ENCODE data around the gene GABRD.

The GABRD gene

DNA sequence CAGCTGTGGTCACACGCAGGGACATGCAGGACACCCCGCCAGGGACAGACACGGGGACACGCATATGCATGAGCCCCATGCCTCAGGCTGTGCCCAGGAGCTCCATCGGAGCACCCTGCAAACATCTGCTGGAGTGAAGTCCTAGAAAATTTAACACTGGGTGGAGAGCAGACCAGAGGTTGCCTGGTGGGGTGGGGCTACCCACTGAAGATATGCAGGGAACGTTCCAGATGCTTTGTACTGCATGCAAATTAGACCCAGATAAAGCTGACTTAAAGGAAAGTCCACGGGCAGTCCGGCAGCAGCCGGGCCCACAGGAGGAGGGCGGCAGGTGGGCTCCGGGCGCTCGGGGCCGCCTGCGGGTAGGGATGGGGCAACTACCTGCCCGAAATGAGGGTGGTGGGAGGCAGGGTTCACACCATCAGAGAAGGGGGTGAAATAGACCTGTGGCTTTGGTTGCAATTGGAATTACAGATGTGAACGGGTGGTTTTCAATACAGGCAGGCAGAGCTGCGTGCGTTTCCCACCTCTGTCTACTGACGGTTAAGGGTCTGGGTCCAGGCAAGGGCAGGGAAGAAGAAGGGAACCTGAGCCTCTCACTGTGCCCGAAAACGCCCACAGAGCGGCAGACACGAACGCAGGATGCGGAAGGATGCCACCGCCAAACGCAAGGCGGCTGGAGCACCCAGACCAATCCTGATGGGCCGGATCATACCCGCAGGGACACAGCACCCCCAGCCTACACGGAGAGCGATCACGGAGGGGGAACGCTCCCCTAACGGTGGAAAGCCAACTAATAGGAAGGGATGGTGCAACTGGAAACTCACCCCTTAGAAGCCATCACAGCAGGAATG lies 36.5 kb upstream of the GABRD start:
- in situ Hi-C loops (cut with MboI; ENCODE audit: low sequenced_read_pairs) = no loop called here

DNA sequence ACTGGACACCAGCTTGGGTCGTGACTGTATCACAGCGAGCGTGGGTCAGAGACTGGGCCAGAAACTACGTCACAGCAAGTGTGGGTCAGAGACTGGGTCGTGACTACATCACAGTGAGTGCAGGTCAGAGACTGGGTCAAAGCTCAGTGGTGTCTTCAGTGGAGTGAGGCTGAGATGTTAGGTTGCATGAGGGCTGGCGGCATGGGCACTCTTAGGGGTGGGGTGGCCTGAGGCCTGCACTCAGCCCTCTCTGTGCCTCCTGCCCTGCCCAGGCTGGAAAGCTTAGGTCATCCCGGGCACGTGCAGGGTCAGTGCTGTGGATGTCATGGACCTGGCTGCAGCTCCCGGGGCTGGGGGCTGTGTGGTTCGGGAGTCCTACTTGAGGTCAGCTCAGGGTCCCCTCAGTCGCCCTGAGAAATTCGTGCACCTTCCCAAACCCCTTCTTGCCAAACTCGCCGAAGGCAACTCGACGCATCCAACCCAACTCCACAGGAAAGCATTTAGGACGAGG lies 34.5 kb upstream of the GABRD start:
- in situ Hi-C loops (cut with MboI; ENCODE audit: low sequenced_read_pairs) = no loop called here

DNA sequence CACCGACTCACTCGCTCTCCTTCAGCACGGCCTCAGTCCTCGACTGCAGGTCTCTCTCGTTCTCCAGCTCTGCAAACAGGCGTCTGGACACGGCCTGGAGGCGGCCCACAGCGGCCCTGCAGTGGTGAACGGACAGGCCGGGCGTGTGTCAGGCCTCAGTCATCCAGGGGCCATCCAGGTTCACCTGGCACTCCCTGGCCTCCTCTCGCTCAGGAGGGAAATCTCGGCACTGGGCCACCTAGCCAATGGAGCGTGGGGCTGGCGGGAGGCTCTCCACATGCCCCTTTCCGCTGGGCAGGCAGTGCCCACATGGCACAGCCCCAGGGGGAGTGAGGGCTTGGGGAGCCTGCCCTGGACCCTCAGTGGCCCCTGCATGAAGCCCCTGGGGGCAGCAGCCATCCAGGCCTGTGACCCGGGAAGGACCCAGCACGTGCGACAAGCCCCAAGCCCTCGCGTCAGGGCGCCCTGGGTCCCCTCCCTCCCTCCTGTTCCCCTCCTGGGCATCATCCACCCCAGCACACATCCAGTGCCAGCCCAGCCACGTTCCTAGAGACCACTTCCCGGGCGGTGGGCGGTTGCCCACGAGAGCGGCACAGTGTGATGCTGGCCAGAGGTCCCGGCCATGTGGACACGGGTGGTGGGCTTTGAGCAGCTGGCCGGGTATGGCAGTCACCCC lies 33.6 kb upstream of the GABRD start:
- in situ Hi-C loops (cut with MboI; ENCODE audit: low sequenced_read_pairs) = no loop called here

DNA sequence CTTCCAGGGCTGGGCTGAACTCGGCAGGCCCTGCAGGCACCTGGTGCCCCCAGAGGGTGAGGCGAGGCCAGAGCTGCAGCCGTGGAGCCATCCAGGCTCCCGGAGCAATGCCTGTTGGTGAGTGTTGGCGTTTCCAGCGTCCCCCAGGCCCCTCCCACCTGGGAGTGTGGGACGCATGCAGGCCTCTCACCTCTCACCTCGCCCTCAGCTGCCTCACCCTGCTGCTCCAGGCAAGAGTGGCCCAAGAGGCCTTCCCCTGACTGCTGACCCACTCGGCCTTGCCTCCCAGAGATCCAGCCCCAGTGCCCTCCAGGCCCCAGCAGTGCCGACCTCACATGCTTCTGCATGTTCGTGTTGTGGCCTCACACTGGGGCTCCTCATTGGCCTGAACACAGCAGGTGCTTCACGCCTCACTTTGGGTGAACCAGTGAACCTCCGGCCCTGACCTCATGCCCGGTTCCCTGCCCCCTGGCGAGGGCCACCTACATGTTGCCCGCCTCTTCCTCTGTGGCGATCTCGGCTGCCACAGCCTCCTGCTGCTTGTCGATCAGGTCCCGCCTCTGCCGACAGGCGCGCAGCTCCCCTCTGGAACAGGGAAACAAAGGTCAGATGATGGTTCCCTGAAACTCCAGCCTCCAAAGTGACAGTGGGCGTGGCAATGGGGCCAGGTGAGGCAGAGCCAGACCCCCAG lies 32.5 kb upstream of the GABRD start:
- in situ Hi-C loops (cut with MboI; ENCODE audit: low sequenced_read_pairs) = no loop called here

DNA sequence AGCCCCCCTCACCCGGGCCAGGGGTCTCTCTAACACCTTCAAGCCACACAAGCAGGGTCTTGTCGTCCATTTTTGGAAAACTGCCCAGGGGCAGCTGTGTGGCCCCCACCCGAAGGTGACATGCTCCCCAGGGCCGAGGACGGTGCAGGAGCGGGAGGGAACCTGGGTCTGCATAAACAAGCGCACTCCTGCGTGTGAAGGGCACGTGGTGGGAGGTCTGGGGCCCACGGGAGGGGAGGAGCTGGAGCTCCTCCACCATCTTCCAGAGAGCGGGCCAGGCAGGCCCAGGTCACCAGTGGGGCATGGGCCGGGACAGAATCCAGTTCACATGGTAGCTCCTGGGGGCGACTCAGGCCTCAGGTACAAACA lies 32.0 kb upstream of the GABRD start:
- in situ Hi-C loops (cut with MboI; ENCODE audit: low sequenced_read_pairs) = no loop called here

DNA sequence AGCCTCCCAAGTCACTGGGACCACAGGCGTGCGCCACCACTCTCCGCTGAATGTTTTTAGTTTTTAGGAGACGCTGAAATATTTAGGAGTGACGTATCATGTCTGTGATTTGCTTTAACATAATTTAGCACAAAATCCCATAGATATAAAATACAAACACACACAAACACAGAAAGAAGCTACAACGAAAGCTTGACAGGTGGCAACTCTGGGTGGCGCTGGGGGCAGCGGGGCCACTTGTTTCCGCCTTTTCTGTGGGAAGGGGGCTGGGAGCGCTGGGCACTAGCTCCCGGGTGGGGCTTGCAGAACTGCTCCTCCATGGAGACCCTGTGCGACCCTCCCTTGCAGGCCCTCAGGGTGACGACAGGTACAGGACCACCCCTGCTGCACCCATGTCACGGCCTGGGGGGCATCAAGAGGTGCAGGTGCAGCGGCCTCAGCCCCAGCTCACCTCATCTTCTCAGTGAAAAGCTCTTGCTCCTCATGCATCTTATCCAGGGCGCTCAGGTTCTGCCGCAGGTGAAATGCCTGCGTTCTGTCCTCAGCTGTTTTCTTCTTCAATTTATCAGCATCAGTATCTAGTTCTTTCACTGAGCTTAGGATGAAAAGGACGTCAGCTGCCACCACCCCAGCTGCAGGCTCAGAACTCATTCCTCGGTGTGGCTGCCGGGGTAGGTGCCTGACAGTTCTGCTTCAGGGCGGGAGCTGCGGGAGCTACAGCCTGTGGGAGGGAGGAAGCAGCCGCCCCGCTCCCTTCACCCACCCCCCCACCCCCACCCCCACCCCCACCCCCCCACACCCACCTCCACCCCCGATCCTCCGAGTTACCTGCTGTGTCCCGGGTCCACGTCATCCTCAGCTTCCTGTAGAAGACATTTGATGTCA lies 30.8 kb upstream of the GABRD start:
- in situ Hi-C loops (cut with MboI; ENCODE audit: low sequenced_read_pairs) = no loop called here

DNA sequence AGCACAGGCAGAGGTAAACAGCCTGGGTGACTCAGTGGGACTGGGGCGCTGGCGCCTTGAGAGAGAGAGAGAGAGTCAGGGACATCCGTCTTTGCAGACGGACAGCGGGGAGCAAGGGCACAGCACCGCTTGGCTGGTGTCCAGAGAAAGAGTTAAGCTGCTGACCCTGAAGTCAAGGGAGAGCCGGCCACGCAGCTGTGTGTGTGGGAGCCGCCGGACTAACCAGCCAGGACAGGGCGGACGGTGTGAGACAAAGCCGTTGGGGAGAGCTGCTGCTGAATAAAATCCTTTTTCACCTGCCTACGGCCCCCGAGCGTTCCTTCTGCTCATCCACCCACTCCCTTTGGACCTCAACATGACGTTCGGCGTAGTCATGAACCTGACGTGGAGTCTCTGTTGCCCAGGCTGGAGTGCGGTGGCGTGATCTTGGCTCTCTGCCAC lies 30.0 kb upstream of the GABRD start:
- in situ Hi-C loops (cut with MboI; ENCODE audit: low sequenced_read_pairs) = no loop called here

DNA sequence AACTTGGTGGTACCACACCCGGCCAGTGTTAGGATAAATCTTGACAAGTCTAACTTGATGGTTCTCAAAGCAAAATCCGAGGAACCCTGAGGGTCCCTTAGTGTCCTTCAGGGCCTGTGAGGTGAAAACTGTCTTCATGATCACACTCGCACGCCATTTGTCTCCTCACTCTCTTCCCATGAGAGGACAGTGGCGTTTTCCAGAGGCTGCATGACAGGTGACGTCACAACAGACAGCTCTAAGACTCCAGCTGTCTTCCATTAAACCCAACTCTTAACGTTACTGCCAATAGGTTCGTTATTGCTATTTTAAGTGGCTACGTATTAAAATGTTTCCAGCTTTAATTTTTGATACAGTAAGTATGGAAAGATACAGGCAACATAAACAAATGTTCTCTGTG lies 29.4 kb upstream of the GABRD start:
- in situ Hi-C loops (cut with MboI; ENCODE audit: low sequenced_read_pairs) = no loop called here

DNA sequence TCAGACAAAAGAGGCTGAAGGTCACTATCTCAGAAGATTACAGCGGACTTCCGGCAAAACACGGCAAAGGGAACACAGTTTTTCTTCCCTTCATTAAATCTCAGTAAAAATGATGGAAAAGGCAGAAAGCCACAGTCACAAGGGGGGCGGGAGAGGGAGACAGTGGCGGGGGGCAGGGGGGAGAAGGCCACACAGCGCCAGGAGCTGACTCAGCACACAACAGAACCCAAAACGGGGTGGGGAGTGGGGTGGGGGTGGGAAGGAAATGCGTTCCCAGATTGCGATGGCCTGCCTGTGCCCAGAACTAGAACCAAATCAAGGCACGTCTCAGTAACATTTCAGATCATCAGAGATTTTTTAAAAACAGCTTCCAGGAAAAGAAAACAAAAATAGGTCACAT lies 28.9 kb upstream of the GABRD start:
- in situ Hi-C loops (cut with MboI; ENCODE audit: low sequenced_read_pairs) = no loop called here

DNA sequence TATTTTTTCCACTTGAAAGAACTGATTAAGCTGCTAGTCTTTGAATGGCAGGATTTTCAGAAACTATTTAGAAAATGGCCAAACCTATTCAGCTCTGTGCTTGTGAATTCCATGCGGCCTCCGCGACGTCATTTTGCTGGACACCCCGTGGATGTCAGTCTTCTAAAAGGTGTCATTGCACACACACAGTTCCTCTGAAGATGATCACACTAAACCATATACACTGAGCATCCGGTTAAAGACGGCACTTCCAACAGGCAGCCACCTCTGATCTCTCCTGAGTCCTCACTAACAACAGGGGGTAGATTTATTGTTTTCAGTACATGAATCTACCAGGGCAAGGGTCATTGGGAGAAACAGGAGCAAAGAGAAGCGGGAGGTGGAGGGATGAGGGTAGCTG lies 24.6 kb upstream of the GABRD start:
- in situ Hi-C loops (cut with MboI; ENCODE audit: low sequenced_read_pairs) = no loop called here

DNA sequence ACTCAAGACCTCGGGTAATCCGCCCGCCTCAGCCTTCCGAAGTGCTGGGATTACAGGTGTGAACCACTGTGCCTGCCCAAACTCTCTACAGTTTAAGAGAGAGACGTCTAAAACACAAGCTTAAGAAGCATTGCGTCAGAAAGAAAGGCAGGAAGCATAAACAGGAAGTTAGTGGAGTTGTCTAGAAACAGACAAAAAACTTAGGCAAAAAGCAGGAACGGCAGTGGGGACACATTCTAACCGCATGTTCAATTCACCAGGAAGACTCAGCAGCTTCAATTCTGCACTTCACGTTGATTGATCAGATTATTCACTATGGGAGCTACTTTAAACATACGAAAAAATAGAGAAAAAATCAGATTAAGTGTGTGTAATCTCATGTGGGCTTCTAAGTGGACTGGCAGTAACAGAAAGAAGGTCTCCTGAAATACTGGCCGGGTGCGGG lies 22.9 kb upstream of the GABRD start:
- in situ Hi-C loops (cut with MboI; ENCODE audit: low sequenced_read_pairs) = no loop called here

DNA sequence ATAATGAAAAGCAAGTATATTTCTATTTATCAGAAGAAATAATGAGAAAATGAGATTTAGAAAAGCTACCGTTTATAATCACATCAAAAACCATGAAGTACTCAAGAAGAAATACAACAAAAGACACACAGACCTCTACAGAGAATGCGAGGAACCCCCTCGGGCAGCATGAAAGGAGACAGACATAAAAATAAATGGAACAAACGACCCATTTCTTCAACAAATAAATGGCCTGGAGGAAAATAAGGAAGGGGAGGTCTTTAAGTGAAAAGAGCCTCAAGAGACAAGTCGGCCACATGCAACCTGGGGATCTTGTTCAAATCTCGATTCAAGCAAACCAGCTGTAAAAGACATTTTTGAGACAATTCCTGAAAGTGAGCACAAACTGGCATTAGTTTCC lies 21.6 kb upstream of the GABRD start:
- in situ Hi-C loops (cut with MboI; ENCODE audit: low sequenced_read_pairs) = no loop called here

DNA sequence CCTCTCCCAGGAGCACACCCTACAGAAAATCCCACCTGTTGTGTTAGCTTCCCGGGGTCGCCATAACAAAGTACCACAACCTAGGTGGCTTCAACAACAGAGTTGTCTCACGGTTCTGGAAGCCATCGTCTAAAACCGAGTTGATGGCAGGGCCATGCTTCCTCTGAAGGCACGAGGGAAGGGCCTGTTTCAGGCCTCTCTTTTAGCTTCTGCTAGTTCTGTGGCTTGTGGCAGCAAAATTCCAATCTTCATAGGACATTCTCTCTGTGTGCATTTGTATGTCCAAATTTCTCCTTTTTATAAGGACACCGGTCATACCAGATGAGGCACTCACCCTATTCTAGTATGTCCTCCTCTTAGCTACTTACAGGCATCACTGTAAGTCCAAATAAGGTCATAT lies 18.7 kb upstream of the GABRD start:
- in situ Hi-C loops (cut with MboI; ENCODE audit: low sequenced_read_pairs) = no loop called here

DNA sequence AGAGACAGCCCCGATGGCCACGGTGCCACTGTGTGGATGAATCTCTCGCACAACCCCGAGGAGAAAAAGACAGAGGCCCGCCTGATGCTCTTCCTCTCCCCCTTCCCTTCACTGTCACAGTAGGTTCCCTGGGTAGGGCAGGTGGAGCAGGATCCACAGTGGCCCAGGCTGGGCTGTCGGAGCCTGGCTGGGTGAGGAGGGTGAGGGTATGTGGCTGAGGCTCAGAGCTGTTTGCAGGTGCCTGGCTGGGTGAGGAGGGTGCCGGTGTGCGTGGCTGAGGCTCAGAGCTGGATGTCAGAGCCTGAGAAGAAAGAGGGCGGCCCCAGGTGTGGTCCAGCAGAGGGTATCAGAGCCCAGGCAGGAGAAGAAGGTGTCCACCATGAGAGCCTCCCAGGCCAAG lies 18.3 kb upstream of the GABRD start:
- in situ Hi-C loops (cut with MboI; ENCODE audit: low sequenced_read_pairs) = no loop called here

DNA sequence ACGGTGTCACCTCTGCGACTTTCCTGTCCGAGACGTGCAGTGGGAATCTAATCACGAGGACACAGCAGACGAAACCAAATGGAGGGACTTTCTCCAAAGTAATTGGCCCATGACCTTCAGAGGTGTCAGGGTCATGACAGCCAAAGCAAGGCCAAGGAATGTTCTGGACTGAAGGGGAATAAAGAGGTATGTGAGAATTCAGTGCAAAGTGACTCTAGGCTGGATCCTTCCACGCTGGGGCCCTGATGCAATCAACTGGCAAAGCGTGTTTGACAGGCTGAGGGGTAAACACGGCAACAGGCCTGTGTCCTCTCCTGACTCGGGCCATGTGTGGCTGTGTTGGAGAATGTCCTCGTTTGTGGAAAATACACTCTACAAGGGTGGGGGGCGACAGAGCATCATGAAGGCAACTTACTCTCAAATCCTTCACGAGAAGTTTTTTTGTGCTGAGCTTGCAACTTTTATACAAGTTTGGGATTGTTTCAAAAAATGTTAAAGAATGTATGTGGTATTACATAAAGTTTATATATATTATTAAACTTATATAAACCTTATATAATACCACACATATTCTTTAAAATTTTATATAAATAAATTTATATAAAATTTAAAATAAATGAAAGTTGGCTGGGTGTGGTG lies 17.3 kb upstream of the GABRD start:
- in situ Hi-C loops (cut with MboI; ENCODE audit: low sequenced_read_pairs) = no loop called here

DNA sequence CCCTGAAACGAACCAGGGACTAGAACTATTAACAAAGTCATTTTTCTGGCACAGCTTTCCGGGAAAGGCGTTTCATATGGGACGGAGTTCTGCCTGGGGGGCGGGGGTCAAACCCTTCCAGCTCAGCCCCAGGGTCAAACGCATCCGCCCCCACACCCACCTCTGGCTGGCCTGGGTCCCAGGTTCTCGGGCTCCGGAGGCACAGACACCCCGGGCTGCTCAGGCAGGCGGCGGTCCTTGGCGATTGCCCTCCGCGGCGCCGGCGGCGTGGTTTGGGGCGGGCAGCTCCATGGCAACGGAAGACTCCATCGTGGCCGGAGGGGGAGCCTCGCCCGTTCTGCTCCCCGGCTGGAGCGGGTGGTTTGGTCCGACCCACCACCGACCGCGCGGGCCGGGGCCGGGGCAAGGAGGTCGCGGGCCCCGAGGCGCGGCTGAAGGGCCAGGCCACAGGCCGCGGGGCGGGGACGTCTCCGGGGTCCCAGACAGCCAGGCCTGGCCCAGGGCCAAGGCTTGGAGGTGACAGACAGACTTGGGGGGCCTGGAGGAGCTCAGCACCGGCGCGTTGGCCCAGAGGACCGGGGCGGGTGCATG lies 15.5 kb upstream of the GABRD start, which contains the start of gene CFAP74:
Gene CFAP74, minus strand, starts transcription at position 246 of the 591 bp plus-strand sequence. CDS start 12,830 bp downstream, outside the sequence.
- in situ Hi-C loops (cut with MboI; ENCODE audit: low sequenced_read_pairs) = no loop called here

DNA sequence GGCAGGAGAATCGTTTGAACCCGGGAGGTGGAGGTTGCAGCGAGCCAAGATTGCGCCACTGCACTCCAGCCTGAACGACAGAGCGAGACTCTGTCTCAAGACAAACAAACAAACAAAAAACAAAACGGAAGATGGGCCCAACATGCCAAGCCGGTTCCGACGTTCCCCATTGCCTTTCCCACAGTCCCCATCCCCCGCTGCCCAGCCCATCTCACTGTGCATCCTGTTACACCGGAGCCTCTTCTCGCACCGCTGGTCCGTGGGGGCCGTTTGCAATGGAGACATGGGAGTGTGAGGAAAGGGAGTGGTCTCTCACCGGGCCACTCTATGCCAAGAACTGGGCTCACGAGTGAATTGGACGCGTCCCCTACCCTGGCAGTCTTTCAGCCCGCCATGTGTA lies 14.3 kb upstream of the GABRD start:
- in situ Hi-C loops (cut with MboI; ENCODE audit: low sequenced_read_pairs) = no loop called here

DNA sequence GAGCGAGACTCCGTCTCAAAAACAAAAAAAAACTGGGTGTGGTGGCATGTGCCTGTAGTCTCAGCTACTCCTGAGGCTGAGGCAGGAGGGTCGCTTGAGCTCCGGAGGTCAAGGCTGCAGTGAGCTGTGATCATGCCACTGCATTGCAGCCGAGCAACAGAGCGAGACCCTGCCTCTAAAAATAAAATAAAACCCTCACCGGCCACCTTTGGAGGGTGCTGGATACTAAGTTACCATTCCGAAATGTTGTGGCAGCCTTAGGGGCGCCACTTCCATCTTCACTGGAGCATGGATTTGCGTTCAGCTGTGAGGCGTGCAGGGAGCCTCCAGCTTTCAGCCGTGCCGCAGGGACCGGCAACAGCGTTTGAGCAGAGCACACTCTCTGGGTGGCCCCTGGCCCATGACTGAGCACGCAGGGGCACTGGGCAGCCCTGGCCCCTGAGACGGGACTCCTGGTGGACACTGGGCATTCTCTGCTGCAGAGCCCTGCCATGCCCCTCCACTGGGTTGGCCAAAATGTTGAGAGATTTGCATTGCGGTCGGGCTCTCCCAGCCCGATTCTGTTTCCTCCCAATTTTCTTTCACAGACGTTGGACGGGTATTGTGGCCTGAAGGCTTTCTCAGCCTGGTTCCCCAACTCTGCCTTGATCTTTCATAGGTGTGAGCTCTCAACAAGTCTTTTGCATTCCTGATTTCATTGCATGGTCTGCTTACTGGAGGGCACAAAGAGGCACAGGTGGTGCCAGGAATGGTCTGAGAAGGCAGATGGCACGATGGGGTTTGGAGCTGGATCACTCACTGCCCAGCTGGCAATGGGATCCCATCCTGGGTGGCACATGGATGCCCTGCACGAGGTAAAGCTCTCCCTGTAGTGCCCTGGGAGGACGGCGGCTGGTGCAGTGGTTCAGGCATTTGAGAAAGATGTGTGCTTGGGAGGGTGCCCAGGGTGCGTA lies 9.8 kb upstream of the GABRD start:
- in situ Hi-C loops (cut with MboI; ENCODE audit: low sequenced_read_pairs) = no loop called here

DNA sequence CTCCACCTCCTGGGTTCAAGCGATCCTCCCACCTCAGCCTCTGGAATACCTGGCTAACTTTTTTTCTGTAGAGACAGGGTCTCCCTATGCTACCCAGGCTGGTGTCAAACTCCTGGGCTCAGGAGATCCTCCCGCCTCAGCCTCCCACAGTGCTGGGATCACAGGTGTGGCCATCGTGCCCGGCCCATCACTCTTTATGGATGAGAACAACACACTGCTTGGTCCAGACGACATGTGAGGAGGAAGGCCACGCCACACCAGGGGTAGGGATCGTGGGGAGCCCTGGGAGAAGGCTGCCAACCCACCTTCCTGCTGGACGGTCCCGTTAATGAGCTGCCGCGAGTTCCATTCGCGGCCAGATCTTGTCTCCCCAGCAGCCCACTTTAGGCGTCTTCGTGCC lies 5.0 kb upstream of the GABRD start:
- in situ Hi-C loops (cut with MboI; ENCODE audit: low sequenced_read_pairs) = no loop called here
